Heart right ventricle (tissue), 16 donors: ENCODE results near the gene CIZ1. TPM values are rescaled to one million over a fixed set of nuclear protein-coding genes. Genes with fewer than 3 reads are reported as not detected.
A peak's percentile ranks its signal among the peaks of the same experiment; 100 is the strongest.

ENCODE experiments used
- ATAC-seq, 8 donors: fragments of 200-7000 bp; cut with Tn5 transposase; one replicate each; pipeline ENCODE4 v1.9.1; 2020; ENCODE audit warnings: mild to moderate bottlenecking in 8 of 8, moderate library complexity in 8 of 8, moderate number of reproducible peaks in 1 of 8
- DNase-seq, 2 donors: peaks; one replicate each; pipeline ENCODE4 v3.0.0-alpha.2; 2020
- H3K27ac ChIP-seq, 10 donors: fragments of 200-600 bp; sonication (generic) in 2 of 10; one replicate each; pipeline versions ENCODE4 v1.5.0 to v1.8.0; 2020 to 2022; ENCODE audit warnings: mild to moderate bottlenecking in 3 of 10
- H3K27me3 ChIP-seq, 7 donors: fragments of 200-600 bp; one replicate each; pipeline ENCODE4 v1.8.0; 2021 to 2022; ENCODE audit warnings: mild to moderate bottlenecking in 2 of 7
- H3K36me3 ChIP-seq, 9 donors: fragments of 200-600 bp; sonication (generic) in 1 of 9; one replicate each; pipeline versions ENCODE4 v1.5.0 to v1.8.0; 2020 to 2022; ENCODE audit warnings: mild to moderate bottlenecking in 2 of 9
- H3K4me1 ChIP-seq, 9 donors: fragments of 200-600 bp; sonication (generic) in 1 of 9; one replicate each; pipeline versions ENCODE4 v1.5.0 to v1.8.0; 2020 to 2022; ENCODE audit warnings: mild to moderate bottlenecking in 4 of 9
- H3K4me3 ChIP-seq, 10 donors: fragments of 200-600 bp; sonication (generic) in 2 of 10; one replicate each; pipeline versions ENCODE4 v1.5.0 to v1.8.0; 2020 to 2022; ENCODE audit warnings: mild to moderate bottlenecking in 7 of 10, moderate library complexity in 2 of 10
- H3K9me3 ChIP-seq, 11 donors: fragments of 200-600 bp in 10 of 11; sonication (generic) in 2 of 11; one replicate each; pipeline versions ENCODE4 v1.5.0 to v1.8.0; 2013 to 2022; ENCODE audit warnings: mild to moderate bottlenecking in 2 of 11, control low read depth in 1 of 11, moderate library complexity in 1 of 11
- CTCF ChIP-seq, 9 donors: fragments of 200-600 bp; sonication (generic) in 2 of 9; IDR thresholded peaks; one replicate each; pipeline versions ENCODE4 v1.5.0 to v1.8.0; 2021 to 2022; ENCODE audit warnings: antibody characterized with exemption in 9 of 9, mild to moderate bottlenecking in 5 of 9, moderate library complexity in 1 of 9
- whole genome bisulfite sequencing, 2 donors: extraction: QIAGEN DNeasy Blood & Tissue Kit; methylation state at CpG; one replicate each; pipeline ENCODE4 v1.1.7; 2013; ENCODE audit warnings: inconsistent platforms in 1 of 2; 5-methylcytosine and 5-hydroxymethylcytosine counted together
- intact Hi-C, 10 donors: fragments of 100-400 bp; cut with DNase I; formaldehyde crosslinking; loops; one replicate each; pipeline versions ENCODE4 v1.11.1 to v1.14.2; 2022
- polyA plus RNA-seq, 2 donors: library from polyadenylated mRNA; stranded (reverse); fragments of 200-250 nt; gene quantifications; one replicate each; pipeline ENCODE4 v1.2.3, GENCODE V29; 2013
- total RNA-seq, 10 donors: library from RNA; stranded (reverse); fragmentation: NEBNext Ultra II Directional in 3 of 10; extraction: Animal tissue kit (Norgen Biotek cat#: 25700) in 3 of 10; gene quantifications; one replicate each; pipeline versions ENCODE4 v1.2.1 to v1.2.4, GENCODE V29; 2021 to 2023
- donor health status: Arrhythmogenic right ventricular cardiomyopathy.
- donor health status: ischemic (EF 13 %, LVEDD 7.1; RV severe dilation, severe dysfunction).
- donor health status: healthy with polysubstance abuse.
- donor health status: DM: no; HTN: yes; CAD: no.
- donor health status: DM: no; HTN: no; CAD: no.
- donor health status: ischemic (EF 25% LVEDD 6.9; RV normal size, moderate dysfunction).
- donor health status: ischemic (EF 25% LVEDD 5.7; RV mildly dilated, moderate dysfunction).
- donor health status: healthy.
- donor health status: DM: yes; HTN: yes; CAD: no.
- donor health status: Ischemic cardiomyopathy.
- donor health status: ischemic (EF 35%, LVEDD 5.7; RV mildly dilated, moderate dysfunction).
- donor health status: nonischemic (EF 11% LVEDD 7.7; RV severe dilation, severe dysfunction).
- donor health status: DM: yes; HTN: yes; CAD: no.
- donor health status: PGD.
- donor health status: ischemic (EF 29% LVEDD 5.4; RV normal size, mild dysfunction).
- donor health status: nonischemic (EF 23%, LVEDD 6.1; RV moderate dilation, normal function).

The CIZ1 gene
- total and polyA plus RNA-seq, 12 donors, result 39.7 to 96.0 (median 75.0) TPM

GRCh38 chr9:128159784-128160602, 31.4 kb downstream of the CIZ1 start, which contains the start of gene BBLN:
Gene BBLN, plus strand, starts transcription at chr9:128160265. Its CDS starts 143 bp downstream, at chr9:128160408.
- Histone ChIP-seq H3K36me3 (peaks cover 0 to 29% (median 9%) of the 10 kb centered on the region in 9 donors), H3K9me3 (no peaks in the 10 kb centered on the region), H3K27me3 (no peaks in the 10 kb centered on the region), H3K4me3 (peak within 1 kb of the TSS; percentile 66 to 97 (median 82)), H3K4me1 (peaks cover 0 to 27% (median 13%) of the 10 kb centered on the region in 9 donors), H3K27ac (peak within 1 kb of the TSS in 9 of 10 donors; percentile 59 to 89 (median 78))
- 0 to 1% methylated on average over 72 to 77 of the region's 77 CpGs for WGBS, 2 donors
- peak; percentile 93 to 98 (median 96) for ATAC-seq
- no peak for TF ChIP-seq CTCF (IDR thresholded peaks at IDR 0.05)
- intact Hi-C loops, result no loop called here
- peak; percentile 96 to 97 for DNase-seq

- H3K27me3 ChIP-seq, result no peaks in the 10 kb centered on the region
- intact Hi-C loops, result no loop called here
- peak in 3 of 8 donors; percentile 0 to 1 (median 1) for ATAC-seq
- no peak for DNase-seq
- H3K4me1 ChIP-seq, result peaks cover 0 to 25% (median 13%) of the 10 kb centered on the region in 9 donors
- H3K36me3 ChIP-seq, result peaks cover 0 to 24% (median 5%) of the 10 kb centered on the region in 9 donors
- WGBS, 2 donors, result 36 to 38% methylated on average over 11 of the region's 11 CpGs
- peak overlapping the region in 9 of 10 donors; percentile 66 to 97 (median 81) for H3K4me3 ChIP-seq
- H3K27ac ChIP-seq, result peak overlapping the region in 9 of 10 donors; percentile 59 to 89 (median 72)
- no peak for TF ChIP-seq CTCF (IDR thresholded peaks at IDR 0.05)
- no peaks in the 10 kb centered on the region for H3K9me3 ChIP-seq
Measured at GRCh38 chr9:128159522-128159783, 31.9 kb downstream of the CIZ1 start.

- ATAC-seq, result no peak
- intact Hi-C loops, result no loop called here
- Histone ChIP-seq H3K4me3 (no peak overlapping the region), H3K27me3 (no peaks in the 10 kb centered on the region), H3K4me1 (peaks cover 0 to 13% (median 10%) of the 10 kb centered on the region in 9 donors), H3K9me3 (no peaks in the 10 kb centered on the region), H3K27ac (no peak overlapping the region), H3K36me3 (no peaks in the 10 kb centered on the region)
- peak in 1 of 2 donors; percentile 1 for DNase-seq
- WGBS, 2 donors, result 87% methylated on average over 7 of the region's 7 CpGs
- TF ChIP-seq CTCF (IDR thresholded peaks at IDR 0.05), result no peak
Measured at GRCh38 chr9:128155736-128156500, 35.5 kb downstream of the CIZ1 start.

GRCh38 chr9:128153947-128154695, 37.3 kb downstream of the CIZ1 start:
- no peaks in the 10 kb centered on the region for H3K36me3 ChIP-seq
- no peak overlapping the region for H3K4me3 ChIP-seq
- H3K27me3 ChIP-seq, result no peaks in the 10 kb centered on the region
- H3K4me1 ChIP-seq, result peaks cover 0 to 17% (median 8%) of the 10 kb centered on the region in 9 donors
- ATAC-seq, result no peak
- intact Hi-C loops, result no loop called here
- no peaks in the 10 kb centered on the region for H3K9me3 ChIP-seq
- no peak overlapping the region for H3K27ac ChIP-seq
- WGBS, 2 donors, result 81 to 84% methylated on average over 13 of the region's 13 CpGs
- no peak for TF ChIP-seq CTCF (IDR thresholded peaks at IDR 0.05)
- peak in 1 of 2 donors; percentile 5 for DNase-seq
